Activated B cell treated with CpG ODN at 0.5 μM for 24 hours (primary cell): ENCODE data around the gene MTG1. TPM values are rescaled to one million over a fixed set of nuclear protein-coding genes. Genes with fewer than 3 reads are reported as not detected.
A peak's percentile ranks its signal among the peaks of the same experiment; 100 is the strongest.

Experiments used
- ATAC-seq: fragments of 200-7000 bp; cut with Tn5 transposase; one replicate; pipeline ENCODE4 v1.10.0; 2021; ENCODE audit warnings: low read depth, mild to moderate bottlenecking, moderate library complexity
- CTCF ChIA-PET: fragments of 350-600 bp; sonication (Branson Sonifier 250); formaldehyde crosslinking; loops from one replicate; lab custom pipeline; 2021; ENCODE audit warnings: antibody characterized with exemption; lab: Charles Lee
- POLR2A ChIA-PET: fragments of 350-600 bp; sonication (Branson Sonifier 250); formaldehyde crosslinking; loops from one replicate; lab custom pipeline; 2021; ENCODE audit warnings: antibody characterized with exemption; lab: Charles Lee
- DNase-seq: peaks from one replicate; pipeline ENCODE4 v3.0.0; 2022
- H3K27ac Mint-ChIP-seq: one replicate; pipeline ENCODE4 v1.8.0; 2020; ENCODE audit warnings: mixed read lengths
- H3K27me3 Mint-ChIP-seq: one replicate; pipeline ENCODE4 v1.8.0; 2021; ENCODE audit warnings: mixed read lengths
- H3K36me3 Mint-ChIP-seq: one replicate; pipeline ENCODE4 v1.8.0; 2021; ENCODE audit warnings: low read depth, mixed read lengths
- H3K4me1 Mint-ChIP-seq: one replicate; pipeline ENCODE4 v1.8.0; 2021; ENCODE audit warnings: mixed read lengths
- H3K4me3 Mint-ChIP-seq: one replicate; pipeline ENCODE4 v1.8.0; 2020; ENCODE audit warnings: mild to moderate bottlenecking, mixed read lengths
- H3K9me3 Mint-ChIP-seq: one replicate; pipeline ENCODE4 v1.8.0; 2020; ENCODE audit warnings: mixed read lengths
- CTCF ChIP-seq: fragments of 200-600 bp; IDR thresholded peaks from one replicate; pipeline ENCODE4 v1.8.0; 2022; ENCODE audit warnings: antibody characterized with exemption, mild to moderate bottlenecking
- intact Hi-C: fragments of 100-400 bp; cut with micrococcal nuclease; formaldehyde crosslinking; loops from one replicate; pipeline ENCODE4 v1.15.1; 2024
- total RNA-seq: library from RNA; stranded (reverse); gene quantifications from 2 replicates; pipeline ENCODE4 v1.2.3, GENCODE V29; 2022

The MTG1 gene
- total RNA-seq, 1 donor from 2014 or later, result 83.1 TPM

- H3K4me1 Mint-ChIP-seq, result peaks cover 63% of the 10 kb centered on the region
- CTCF ChIA-PET, result interaction anchor here (1.4 to 3.0 kb wide), 2 partner anchors 17 to 60 kb away, joined by 3 to 11 read pairs; no protein-coding TSS in a partner anchor
Observed at GRCh38 chr10:133388973-133389818, 4.8 kb upstream of the MTG1 start.

GRCh38 chr10:133390597-133391248, 3.2 kb upstream of the MTG1 start:
- no peak for TF ChIP-seq CTCF
- Mint-ChIP-seq H3K9me3 (no peaks in the 10 kb centered on the region), H3K4me1 (peaks cover 73% of the 10 kb centered on the region), H3K27ac (peak overlapping the region; percentile 87), H3K4me3 (peak overlapping the region; percentile 78), H3K27me3 (no peaks in the 10 kb centered on the region), H3K36me3 (peaks cover 11% of the 10 kb centered on the region)
- POLR2A ChIA-PET, result interaction anchor here (0.7 to 6.5 kb wide), 10 partner anchors 11 to 819 kb away, joined by 3 to 52 read pairs (median 6); partner anchors contain the start of genes ECHS1, FUOM and PAOX
- intact Hi-C loops, result no loop called here
- DNase-seq (no peak), ATAC-seq (no peak)
- CTCF ChIA-PET, result interaction anchor here (1.0 to 3.0 kb wide), 3 partner anchors 11 to 61 kb away, joined by 3 to 11 read pairs (median 3); no protein-coding TSS in a partner anchor

More at GRCh38 chr10:133388973-133389818, 4.8 kb upstream of the MTG1 start:
- Mint-ChIP-seq H3K4me3 (peak overlapping the region; percentile 83), H3K27me3 (no peaks in the 10 kb centered on the region), H3K36me3 (peaks cover 10% of the 10 kb centered on the region), H3K9me3 (no peaks in the 10 kb centered on the region), H3K27ac (peak overlapping the region; percentile 90)
- DNase-seq, result no peak
- POLR2A ChIA-PET, result interaction anchor here (0.9 to 6.5 kb wide), 10 partner anchors 10 to 114 kb away, joined by 3 to 52 read pairs (median 6); partner anchors contain the start of genes ECHS1, FUOM and PAOX
- no peak for TF ChIP-seq CTCF
- intact Hi-C loops, result loop anchor here (1.0 to 2.0 kb wide), 6 partner anchors 10 to 114 kb away; partner anchors contain the start of genes ECHS1, FUOM and PAOX
- peak; percentile 84 for ATAC-seq

- Mint-ChIP-seq H3K27ac (peak overlapping the region; percentile 87), H3K4me3 (peak overlapping the region; percentile 75)
- DNase-seq, result no peak
Observed at GRCh38 chr10:133391249-133391635, 2.7 kb upstream of the MTG1 start.

DNA sequence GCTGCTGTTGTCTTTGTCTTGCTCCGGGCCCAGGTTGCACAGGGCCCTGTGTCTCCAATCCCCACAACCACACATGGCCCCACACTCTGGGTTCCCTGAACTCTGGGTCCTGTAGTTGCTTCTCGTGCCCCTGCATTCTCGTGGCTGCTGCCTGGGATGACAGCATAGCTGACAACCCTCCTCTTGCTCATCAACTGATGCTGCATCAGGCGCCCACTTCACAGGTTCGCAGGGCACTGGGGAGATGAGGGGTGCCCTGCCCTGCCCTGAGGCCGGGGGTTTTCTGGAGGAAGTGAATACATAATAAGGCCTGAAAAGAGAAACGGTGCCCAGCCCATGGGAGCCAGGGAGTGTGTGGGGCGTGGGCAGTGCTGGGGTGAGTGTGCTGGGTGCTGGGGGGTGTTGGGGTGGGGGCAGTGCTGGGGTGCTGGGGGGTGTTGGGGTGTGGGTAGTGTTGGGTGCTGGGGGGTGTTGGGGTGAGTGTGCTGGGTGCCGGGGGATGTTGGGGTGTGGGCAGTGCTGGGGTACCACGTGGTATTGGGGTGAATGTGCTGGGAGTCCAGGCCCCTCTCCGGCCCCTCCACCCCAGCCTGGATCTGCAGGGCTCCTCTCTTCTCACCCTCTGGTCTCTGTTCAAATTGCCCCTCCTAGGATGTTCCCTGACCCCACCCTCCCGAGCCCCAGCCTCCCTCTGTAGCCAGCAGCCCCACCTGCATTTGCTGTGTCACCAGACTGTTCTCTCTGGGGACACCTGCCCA, 2.0 kb upstream of the MTG1 start:
- intact Hi-C loops, result no loop called here
- no peak for TF ChIP-seq CTCF
- Mint-ChIP-seq H3K9me3 (no peaks in the 10 kb centered on the region), H3K27me3 (no peaks in the 10 kb centered on the region), H3K27ac (peak overlapping the region; percentile 85), H3K4me3 (peak overlapping the region; percentile 75), H3K4me1 (peaks cover 78% of the 10 kb centered on the region), H3K36me3 (peaks cover 18% of the 10 kb centered on the region)
- DNase-seq (no peak), ATAC-seq (peak; percentile 6)
- CTCF ChIA-PET, result interaction anchor here (3.0 kb wide), 1 partner anchor 62 kb away, joined by 11 read pairs; no protein-coding TSS in a partner anchor
- POLR2A ChIA-PET, result interaction anchor here (0.6 to 6.5 kb wide), 6 partner anchors 13 to 114 kb away, joined by 3 to 52 read pairs (median 6); partner anchors contain the start of genes ECHS1 and PAOX

More at GRCh38 chr10:133391249-133391635, 2.7 kb upstream of the MTG1 start:
- intact Hi-C loops, result no loop called here
- ATAC-seq, result no peak
- no peak for TF ChIP-seq CTCF
- Mint-ChIP-seq H3K4me1 (peaks cover 74% of the 10 kb centered on the region), H3K27me3 (no peaks in the 10 kb centered on the region), H3K9me3 (no peaks in the 10 kb centered on the region), H3K36me3 (peaks cover 13% of the 10 kb centered on the region)
- ChIA-PET CTCF (interaction anchor here (3.0 kb wide), 1 partner anchor 62 kb away, joined by 11 read pairs; no protein-coding TSS in a partner anchor), POLR2A (interaction anchor here (0.7 to 6.5 kb wide), 6 partner anchors 12 to 820 kb away, joined by 3 to 52 read pairs (median 4); partner anchors contain the start of genes ECHS1 and PAOX)
